UCSD-AML1 (cell line): Measurements from ENCODE around the gene PDIA3.
"Not testable (repeated sequence)": the region's sequence is repeated elsewhere in the genome, so short reads cannot be mapped to it uniquely, and the experiment has no call there.

ENCODE experiments used
- DNase-seq: peaks from one replicate; lab custom pipeline; 2025; ENCODE audit not compliant: unreplicated experiment; lab: John Stamatoyannopoulos, UW

Gene PDIA3

GRCh38 chr15:43776101-43776717 lies 30.0 kb downstream of the PDIA3 start:
- no peak for DNase-seq

DNA sequence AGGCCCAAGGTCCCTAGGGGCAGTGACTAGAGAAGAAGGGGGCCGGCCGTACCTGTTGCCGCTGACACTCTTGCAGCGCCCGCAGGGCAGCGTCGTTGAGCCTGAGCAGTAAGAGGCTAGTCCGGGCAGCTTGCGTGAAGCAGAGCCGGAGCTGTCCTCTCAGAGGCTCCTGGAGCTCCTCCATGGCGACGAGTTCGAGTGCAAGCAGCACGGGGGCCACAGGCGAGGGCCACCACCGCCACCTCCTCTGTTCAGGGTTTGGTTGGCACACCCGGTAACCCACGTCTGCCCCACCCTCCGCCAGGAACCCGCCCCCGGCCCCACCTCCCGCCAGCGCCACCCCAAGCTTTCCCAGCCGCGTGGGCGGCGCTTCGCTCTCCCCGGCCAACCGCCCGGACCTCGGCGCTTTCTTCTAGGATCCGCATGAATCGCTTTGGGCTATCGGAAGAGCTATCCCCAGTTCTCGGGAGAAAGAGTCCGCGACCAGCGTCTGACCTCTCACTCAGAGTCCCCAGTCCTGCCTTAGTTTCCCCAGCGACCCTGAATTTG lies 30.6 kb downstream of the PDIA3 start, which contains the start of gene ELL3:
TSS of gene ELL3 (minus strand) at position 249 of the 549 bp plus-strand sequence. CDS start at position 184, 65 bp downstream.
- peak; percentile 88 for DNase-seq

DNA sequence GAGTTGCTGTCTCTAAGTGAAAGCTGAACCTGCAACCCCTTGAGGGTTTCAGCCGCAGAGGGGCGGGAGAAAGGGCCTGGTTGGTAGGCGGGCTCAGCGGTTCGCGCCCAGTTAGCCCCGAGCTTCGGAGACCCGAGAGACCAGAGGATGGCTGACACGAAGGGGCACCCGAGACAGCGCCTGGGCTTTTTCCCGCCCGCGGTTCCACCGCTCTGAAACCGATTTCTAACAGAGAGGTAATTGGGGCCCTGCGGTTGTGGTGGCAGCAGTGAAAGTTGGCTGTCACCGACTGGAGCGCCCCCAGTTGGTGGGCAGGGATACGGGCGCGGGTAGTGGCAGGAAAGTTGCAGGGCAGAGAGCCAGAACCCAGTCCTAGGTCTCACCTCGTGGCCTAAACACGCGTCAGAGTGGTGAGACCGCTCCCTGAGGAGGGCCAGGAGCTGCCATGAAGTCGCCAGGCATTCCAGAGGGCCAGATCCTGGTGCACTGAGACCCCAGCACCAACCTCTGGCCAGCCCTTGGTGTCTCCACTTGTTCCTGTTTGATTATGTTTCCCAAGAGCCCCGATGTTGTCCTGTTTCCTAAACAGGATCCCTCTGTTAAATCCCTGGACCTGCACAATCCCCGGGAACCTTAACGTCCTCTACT lies 31.2 kb downstream of the PDIA3 start:
- DNase-seq = peak; percentile 88

- no peak for DNase-seq
Observed at GRCh38 chr15:43779016-43779415, 32.8 kb downstream of the PDIA3 start.

- DNase-seq = no peak
Observed at GRCh38 chr15:43789409-43789808, 43.2 kb downstream of the PDIA3 start.

DNA sequence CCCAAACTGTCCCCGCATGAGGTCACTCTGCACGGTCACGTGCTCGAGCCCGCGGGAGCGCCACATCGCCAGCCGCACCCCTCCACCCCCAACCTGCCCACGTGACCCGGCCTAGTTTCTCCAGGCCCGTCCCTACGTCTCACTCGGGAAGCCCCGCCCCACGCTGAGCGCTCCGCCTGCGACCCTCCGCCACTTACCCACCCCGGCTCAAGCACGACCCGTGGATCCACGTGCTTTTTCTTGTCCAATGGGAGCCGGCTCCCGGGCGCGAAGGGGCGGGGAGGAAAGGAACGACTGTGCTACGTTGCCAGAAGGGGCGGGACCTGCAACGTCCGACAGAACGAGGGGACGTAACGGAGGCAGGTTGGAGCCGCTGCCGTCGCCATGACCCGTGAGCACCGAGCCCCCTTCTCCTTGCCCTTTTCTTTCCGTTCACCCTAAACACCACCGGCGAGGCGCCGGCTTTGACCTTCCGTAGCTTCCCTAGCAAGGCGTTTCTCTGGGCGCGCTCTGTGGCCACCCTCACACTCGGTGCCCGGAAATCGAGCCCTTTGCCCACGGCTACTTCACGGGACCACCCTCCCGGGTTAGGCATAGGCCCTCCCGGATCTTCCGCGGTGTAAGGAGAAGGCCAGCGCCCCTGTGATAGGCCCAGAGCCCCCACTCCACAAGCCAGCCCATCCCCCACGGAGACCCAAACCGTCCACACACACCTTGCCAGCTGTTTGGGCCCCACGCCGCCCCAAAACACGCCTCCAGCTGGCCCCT lies 45.9 kb downstream of the PDIA3 start, which contains the start of gene SERF2:
TSS of gene SERF2 (plus strand) at position 328 of the 768 bp plus-strand sequence. CDS start at position 385, 57 bp downstream.
- DNase-seq = peak; percentile 100

DNA sequence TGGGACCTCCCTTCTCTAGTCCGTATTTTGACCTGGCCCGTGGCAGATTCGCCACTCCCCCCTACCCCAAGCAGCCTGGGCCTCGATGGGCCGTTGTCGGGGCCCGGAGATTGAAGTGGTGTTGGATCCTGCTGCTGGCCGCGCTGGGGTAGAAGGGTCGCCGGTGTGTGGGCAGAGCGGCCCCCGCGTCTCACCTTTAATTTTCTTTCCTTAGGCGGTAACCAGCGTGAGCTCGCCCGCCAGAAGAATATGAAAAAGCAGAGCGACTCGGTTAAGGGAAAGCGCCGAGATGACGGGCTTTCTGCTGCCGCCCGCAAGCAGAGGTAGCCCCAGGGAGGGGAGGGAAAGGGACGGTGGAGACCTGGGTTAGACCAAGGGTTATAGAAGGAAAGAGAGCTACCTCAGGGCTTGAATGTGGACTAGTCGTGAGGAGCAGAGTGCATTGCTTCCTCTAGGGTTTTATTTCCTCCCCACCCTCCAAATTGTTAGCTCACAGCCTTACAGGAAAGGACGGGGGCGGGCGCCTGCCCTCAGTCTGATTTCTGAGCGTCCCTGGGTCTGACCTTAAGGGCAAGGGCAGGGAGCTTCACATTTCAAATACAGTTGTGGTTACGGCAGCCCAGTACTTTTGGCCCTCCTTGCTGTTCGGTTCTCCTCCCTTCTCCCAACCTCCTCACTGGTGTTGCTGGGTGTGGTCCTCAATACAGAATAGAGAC lies 46.7 kb downstream of the PDIA3 start:
- DNase-seq = no peak

- DNase-seq = no peak
Observed at GRCh38 chr15:43793647-43794046, 47.4 kb downstream of the PDIA3 start.

DNA sequence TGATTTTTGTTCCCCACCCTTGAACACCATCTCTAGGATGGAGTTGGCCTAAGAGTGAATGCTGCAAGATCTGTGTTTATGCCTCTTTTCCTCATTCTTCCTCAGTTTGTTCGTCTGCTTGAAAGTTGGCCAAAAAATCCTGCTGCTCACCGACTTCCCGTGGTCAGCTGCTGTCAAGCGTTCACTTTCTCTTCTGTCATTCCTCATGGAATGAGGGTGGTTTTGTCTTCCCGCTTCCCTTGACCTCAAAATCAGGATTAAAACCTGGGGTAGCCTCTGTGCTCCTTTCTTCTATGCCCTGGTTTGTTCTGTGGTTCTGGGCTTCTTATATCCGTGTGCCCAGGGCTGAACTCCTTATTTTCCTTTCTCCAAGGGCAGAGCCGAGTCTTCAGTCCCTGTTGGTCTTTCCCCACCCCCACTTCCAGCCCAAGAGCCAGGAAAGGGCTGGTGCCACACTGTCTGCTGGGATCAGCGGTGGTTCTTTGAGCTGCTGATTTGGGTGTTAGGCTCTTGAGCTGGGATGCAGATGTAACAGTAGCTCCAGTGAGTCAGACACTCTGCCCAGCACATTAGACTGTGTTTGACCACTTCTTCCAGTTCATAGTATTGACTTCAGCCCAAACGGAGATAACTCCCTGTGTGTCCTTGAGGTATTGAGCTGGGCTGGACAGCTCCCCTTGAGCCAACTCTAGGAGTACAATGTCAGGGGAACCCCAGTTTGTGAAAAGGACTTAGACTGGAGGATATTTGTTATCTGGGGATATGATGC lies 48.2 kb downstream of the PDIA3 start:
- no peak for DNase-seq

DNA sequence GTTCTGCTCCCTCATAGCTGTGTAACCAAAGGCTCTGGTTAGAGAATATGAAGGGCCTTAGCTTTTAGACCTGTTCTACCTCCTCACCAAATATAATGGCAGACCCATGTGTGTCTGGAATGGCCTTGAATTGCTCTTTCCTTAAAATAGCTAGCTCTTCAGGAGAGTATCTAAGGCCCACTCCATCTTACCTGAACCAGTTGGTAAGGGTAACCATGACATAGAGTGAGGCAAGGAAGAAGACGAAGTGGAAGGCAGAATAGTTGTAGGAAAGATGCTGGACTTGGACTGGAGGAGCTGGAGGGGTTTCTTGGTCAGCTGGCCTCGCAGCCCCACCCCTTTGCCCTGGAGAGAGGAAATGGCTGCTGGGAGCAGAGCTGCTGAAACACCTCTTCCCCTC lies 49.0 kb downstream of the PDIA3 start:
- no peak for DNase-seq

DNA sequence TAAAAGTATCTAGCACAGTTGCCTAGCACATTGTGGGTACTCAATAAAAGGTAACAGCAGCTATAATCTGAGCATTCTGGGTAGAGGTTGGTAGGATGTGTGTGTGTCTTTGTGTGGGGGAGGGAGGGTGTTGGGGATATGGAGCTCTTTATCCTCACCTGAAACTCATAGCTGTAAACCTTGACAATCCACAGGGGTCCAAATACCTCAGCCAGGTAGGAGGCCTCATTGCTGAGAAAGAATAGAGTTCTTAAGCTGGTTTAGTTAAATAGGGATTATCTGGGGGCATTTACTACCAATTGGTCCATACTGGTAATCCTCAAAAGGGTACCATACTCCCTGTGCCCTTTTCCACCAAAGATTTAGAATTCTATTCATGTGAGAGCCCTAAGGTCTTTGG lies 49.8 kb downstream of the PDIA3 start:
- DNase-seq = no peak

- DNase-seq = no peak
Observed at GRCh38 chr15:43796566-43796965, 50.3 kb downstream of the PDIA3 start.

DNA sequence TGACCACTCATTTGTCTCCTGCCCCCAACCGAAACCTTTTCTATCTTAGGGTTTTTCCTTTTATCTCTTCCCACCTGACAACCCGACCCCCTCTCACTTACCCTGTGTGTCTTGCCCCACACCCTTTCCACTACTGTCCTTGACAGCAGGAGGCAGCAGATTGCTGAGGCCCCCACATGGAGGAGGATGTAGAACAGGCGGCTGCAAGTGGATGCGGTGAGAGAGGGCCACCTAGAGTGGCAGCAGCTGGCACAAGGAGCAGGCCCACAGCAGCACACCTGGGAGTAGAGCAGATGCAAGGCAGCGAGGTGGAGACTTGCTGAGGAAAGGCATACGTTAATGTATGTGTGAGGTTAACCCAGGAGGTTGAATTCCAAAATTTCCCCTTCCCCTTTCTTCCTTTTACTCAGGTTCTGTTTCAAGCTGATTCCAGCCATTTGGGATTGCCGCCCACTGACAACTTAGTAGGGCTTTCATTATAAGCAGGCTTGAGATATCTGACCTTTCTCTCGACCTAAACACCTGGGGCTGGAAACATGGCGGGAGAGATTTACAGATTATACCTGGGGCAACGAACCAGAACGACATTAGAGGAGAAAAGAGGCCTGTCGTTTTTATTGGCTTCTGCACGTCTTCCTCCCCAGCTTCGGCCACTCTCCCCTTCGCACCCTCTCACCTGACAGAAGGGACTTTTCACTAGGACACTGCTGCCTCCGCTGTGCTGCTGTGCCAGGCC lies 53.1 kb downstream of the PDIA3 start:
- DNase-seq = peak; percentile 14

- no peak for DNase-seq
Observed at GRCh38 chr15:43799945-43800285, 53.7 kb downstream of the PDIA3 start, which contains the start of gene SERINC4. Gene SERINC4, minus strand, starts transcription at chr15:43800220. Its CDS starts 234 bp downstream, at chr15:43799986.

DNA sequence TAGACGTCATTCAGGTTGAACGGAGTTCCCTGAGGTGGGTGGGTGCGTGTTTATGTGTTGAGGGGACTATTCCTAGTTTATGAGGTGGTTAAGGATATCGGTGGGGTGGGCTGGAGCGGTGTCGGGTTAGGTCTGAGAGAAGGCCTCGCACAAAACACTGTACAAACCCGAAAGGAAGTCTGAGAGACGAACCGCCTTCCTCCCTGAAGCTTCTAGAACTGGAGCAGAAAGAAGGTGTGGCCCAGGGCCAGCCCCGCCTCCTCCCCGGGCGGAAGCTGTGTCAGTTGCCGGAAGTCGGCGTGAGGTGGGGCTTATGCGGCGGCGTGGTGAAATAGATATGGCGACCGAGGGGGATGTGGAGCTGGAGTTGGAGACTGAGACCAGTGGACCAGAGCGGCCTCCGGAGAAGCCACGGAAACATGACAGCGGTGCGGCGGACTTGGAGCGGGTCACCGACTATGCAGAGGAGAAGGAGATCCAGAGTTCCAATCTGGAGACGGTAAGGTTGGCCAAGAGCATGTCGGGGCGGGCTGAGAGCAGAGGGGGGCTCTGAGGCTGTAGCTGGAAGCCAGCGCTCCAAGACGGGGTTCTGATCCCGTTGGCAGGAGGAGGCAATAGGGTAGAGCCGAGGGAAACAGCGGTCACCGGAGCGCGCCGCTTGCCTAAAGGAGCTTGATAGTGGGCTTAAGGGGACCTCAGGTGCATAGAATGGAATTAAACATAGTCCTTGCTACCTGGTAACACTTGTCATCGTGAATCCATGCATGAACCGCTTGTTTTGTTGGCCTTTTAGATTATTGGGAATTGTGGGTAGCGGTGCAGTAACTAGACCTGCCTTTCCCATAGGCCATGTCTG lies 54.3 kb downstream of the PDIA3 start, which contains the start of gene HYPK:
TSS of gene HYPK (plus strand) at position 314 of the 856 bp plus-strand sequence. CDS start at position 338, 24 bp downstream.
- peak; percentile 91 for DNase-seq

DNA sequence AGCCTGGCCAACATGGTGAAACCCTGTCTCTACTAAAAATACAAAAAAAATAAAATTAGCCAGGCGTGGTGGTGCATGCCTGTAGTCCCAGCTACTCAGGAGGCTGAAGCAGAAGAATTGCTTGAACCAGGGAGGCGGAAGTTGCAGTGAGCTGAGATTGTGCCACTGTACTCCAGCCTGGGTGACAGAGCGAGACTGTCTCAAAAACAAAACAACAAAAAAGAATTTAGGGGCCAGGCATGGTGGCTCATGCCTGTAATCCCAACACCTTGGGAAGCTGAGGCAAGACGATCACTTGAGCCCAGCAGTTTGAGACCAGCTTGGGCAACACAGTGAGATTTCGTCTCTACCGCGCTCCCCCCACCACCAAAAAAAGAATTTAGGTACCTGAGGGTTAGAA lies 56.4 kb downstream of the PDIA3 start:
- DNase-seq = not testable (repeated sequence)

DNA sequence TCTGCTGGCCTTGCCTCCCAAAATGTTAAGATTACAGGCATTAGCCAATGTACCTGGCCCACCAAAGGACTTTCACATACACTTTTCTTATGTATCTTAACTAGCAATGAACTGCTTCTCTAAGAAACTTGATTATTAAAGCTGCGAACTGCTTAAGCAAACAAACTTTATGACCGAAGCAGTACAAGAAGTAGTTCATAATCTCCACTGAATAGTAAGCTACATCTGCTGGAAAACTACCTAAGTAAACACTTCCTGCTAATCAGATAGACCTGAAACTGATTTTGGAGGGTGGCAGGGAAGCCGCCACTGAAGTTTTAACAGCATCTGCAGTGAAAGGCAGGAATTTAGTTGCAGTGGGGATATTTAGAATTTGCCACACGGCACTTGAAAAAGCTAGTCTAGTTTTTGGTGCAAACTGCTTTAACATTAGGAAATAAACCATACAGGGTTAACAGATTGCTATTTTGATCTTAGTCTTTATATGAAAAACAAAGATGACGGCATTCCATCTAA lies 62.3 kb downstream of the PDIA3 start:
- DNase-seq = no peak

GRCh38 chr15:43808960-43809678 lies 62.9 kb downstream of the PDIA3 start:
- no peak for DNase-seq
